Measurements from ENCODE around the gene PHKA1. TPM values are rescaled to one million over a fixed set of nuclear protein-coding genes. Genes with fewer than 3 reads are reported as not detected.
"Not testable (repeated sequence)": the region's sequence is repeated elsewhere in the genome, so short reads cannot be mapped to it uniquely, and the experiment has no call there.

The PHKA1 gene
- under 1 TPM; 0.30 to 0.67 (median 0.44) TPM for total RNA-seq
- total RNA-seq (2013) = 0.15 TPM
- 0 to 17.0 (median 0.89) reads per million in 29 experiments for total RNA-seq

- H3K9me3 Mint-ChIP-seq; CTCF ChIA-PET; H3K9me3 ChIP-seq; H3K27ac ChIP-seq (ENCODE audit: low read length); H3K27ac Mint-ChIP-seq; H3K4me1 ChIP-seq (ENCODE audit: control insufficient read depth in 1 of 2, extremely low read depth in 1 of 2, insufficient read depth in 2 of 2, low read length in 2 of 2); H3K36me3 Mint-ChIP-seq; H3K36me3 ChIP-seq (ENCODE audit: control insufficient read depth in 2 of 2, extremely low read depth in 1 of 2, insufficient read depth in 1 of 2, low read length in 1 of 2); POLR2A ChIA-PET; H3K27me3 ChIP-seq (replicated peaks in 1 of 2; ENCODE audit: control insufficient read depth in 2 of 2, extremely low read depth in 1 of 2, insufficient read depth in 2 of 2, low read length in 1 of 2): not testable (repeated sequence)
- ATAC-seq (replicated peaks in 1 of 4) (peak; percentile 50 to 66 (median 58)), DNase-seq (peak in 5 of 35 experiments; percentile 0 to 21 (median 2))
- Mint-ChIP-seq H3K4me3 (peak within 1 kb of the TSS; percentile 64 to 71 (median 65)), H3K27me3 (peaks cover 16 to 19% of the 10 kb centered on the region in 2 donors), H3K4me1 (peaks cover 1 to 12% (median 11%) of the 10 kb centered on the region in 3 donors)
- 2% methylated on average over 18 of the region's 80 CpGs for WGBS (ENCODE audit: insufficient coverage)
- peak within 1 kb of the TSS; percentile 27 to 71 for H3K4me3 ChIP-seq (ENCODE audit: control insufficient read depth in 1 of 2, extremely low read depth in 1 of 2, low read length in 1 of 2)
Measured at GRCh38 chrX:72713599-72714477, at the start of gene PHKA1. TSS of gene PHKA1 (minus strand) at chrX:72714306. CDS start at chrX:72713880, 426 bp downstream.

GRCh38 chrX:72760454-72760853 is 46.3 kb upstream of the PHKA1 start:
- CTCF ChIA-PET; H3K27me3 ChIP-seq (replicated peaks in 1 of 2; ENCODE audit: control insufficient read depth in 2 of 2, extremely low read depth in 1 of 2, insufficient read depth in 2 of 2, low read length in 1 of 2); H3K27ac ChIP-seq (ENCODE audit: low read length); H3K4me1 ChIP-seq (ENCODE audit: control insufficient read depth in 1 of 2, extremely low read depth in 1 of 2, insufficient read depth in 2 of 2, low read length in 2 of 2); POLR2A ChIA-PET; ATAC-seq (replicated peaks in 1 of 4); H3K27me3 Mint-ChIP-seq; H3K4me3 ChIP-seq (ENCODE audit: control insufficient read depth in 1 of 2, extremely low read depth in 1 of 2, low read length in 1 of 2); H3K4me3 Mint-ChIP-seq; H3K4me1 Mint-ChIP-seq; H3K36me3 Mint-ChIP-seq; H3K27ac Mint-ChIP-seq; H3K9me3 ChIP-seq; H3K9me3 Mint-ChIP-seq; H3K36me3 ChIP-seq (ENCODE audit: control insufficient read depth in 2 of 2, extremely low read depth in 1 of 2, insufficient read depth in 1 of 2, low read length in 1 of 2); DNase-seq: not testable (repeated sequence)
- no CpG with 5 or more reads among the region's 9 CpGs for WGBS (ENCODE audit: insufficient coverage)

DNA sequence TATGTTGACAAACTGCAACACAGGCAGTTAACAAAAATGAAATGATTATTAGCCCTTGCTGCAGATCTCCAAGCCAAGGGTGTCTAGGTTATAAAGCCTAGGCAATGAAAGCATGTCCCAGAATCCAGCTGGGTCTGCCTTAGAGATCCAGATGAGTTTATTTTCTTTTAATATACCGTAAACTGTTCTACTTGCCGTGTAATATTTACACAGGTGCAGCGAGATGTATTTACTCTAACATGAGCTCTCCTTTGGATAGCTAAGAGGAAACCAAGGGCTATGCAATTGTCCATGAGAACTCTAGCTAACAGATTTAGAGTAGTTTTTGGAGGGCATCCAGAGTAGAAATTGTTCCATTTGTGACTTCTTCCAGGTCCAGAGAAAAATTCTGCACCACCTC is 34.4 kb upstream of the PHKA1 start:
- CTCF ChIA-PET; H3K4me3 Mint-ChIP-seq; ATAC-seq (replicated peaks in 1 of 4): not testable (repeated sequence)

GRCh38 chrX:72745546-72745945 is 31.4 kb upstream of the PHKA1 start:
- H3K27ac Mint-ChIP-seq; ATAC-seq (replicated peaks in 1 of 4); H3K27me3 ChIP-seq (replicated peaks in 1 of 2; ENCODE audit: control insufficient read depth in 2 of 2, extremely low read depth in 1 of 2, insufficient read depth in 2 of 2, low read length in 1 of 2); H3K4me3 Mint-ChIP-seq; H3K9me3 Mint-ChIP-seq; H3K27ac ChIP-seq (ENCODE audit: low read length); H3K4me1 ChIP-seq (ENCODE audit: control insufficient read depth in 1 of 2, extremely low read depth in 1 of 2, insufficient read depth in 2 of 2, low read length in 2 of 2); CTCF ChIA-PET; H3K4me1 Mint-ChIP-seq; H3K36me3 Mint-ChIP-seq; H3K9me3 ChIP-seq; H3K27me3 Mint-ChIP-seq; DNase-seq; H3K36me3 ChIP-seq (ENCODE audit: control insufficient read depth in 2 of 2, extremely low read depth in 1 of 2, insufficient read depth in 1 of 2, low read length in 1 of 2); H3K4me3 ChIP-seq (ENCODE audit: control insufficient read depth in 1 of 2, extremely low read depth in 1 of 2, low read length in 1 of 2); POLR2A ChIA-PET: not testable (repeated sequence)
- no CpG with 5 or more reads among the region's 7 CpGs for WGBS (ENCODE audit: insufficient coverage)

More for the DNA sequence above, 34.4 kb upstream of the PHKA1 start:
- H3K4me1 Mint-ChIP-seq; H3K9me3 Mint-ChIP-seq; POLR2A ChIA-PET; H3K9me3 ChIP-seq; H3K27ac Mint-ChIP-seq; H3K27ac ChIP-seq (ENCODE audit: low read length); H3K36me3 ChIP-seq (ENCODE audit: control insufficient read depth in 2 of 2, extremely low read depth in 1 of 2, insufficient read depth in 1 of 2, low read length in 1 of 2); H3K27me3 Mint-ChIP-seq; H3K27me3 ChIP-seq (replicated peaks in 1 of 2; ENCODE audit: control insufficient read depth in 2 of 2, extremely low read depth in 1 of 2, insufficient read depth in 2 of 2, low read length in 1 of 2); DNase-seq; H3K4me1 ChIP-seq (ENCODE audit: control insufficient read depth in 1 of 2, extremely low read depth in 1 of 2, insufficient read depth in 2 of 2, low read length in 2 of 2); H3K4me3 ChIP-seq (ENCODE audit: control insufficient read depth in 1 of 2, extremely low read depth in 1 of 2, low read length in 1 of 2); H3K36me3 Mint-ChIP-seq: not testable (repeated sequence)
- no CpG with 5 or more reads among the region's 3 CpGs for WGBS (ENCODE audit: insufficient coverage)

DNA sequence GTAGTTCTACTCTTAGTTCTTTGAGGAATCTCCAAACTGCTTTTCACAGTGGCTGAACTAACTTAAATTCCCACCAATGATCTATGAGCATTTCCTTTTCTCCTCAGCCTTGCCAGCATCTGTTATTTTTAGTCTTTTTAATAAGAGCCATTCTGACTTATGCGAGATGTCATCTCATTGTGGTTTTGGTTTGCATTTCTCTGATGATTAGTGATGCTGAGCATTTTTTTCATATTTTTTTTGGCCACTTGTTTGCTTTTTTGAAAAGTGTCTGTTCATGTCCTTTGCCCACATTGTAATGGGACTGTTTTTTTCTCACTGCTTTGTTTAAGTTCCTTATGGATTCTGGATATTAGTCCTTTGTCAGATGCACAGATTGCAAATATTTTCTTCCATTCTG is 21.5 kb upstream of the PHKA1 start:
- H3K4me3 Mint-ChIP-seq = no peak overlapping the region
- H3K27me3 Mint-ChIP-seq = peaks cover 32 to 54% of the 10 kb centered on the region in 2 donors
- ChIA-PET CTCF (no interaction called here), POLR2A (no interaction called here)
- no CpG with 5 or more reads among the region's 1 CpG for WGBS (ENCODE audit: insufficient coverage)
- no peak overlapping the region for H3K27ac Mint-ChIP-seq
- Histone ChIP-seq H3K27ac (ENCODE audit: low read length) (no peak overlapping the region), H3K4me3 (ENCODE audit: control insufficient read depth in 1 of 2, extremely low read depth in 1 of 2, low read length in 1 of 2) (no peak overlapping the region), H3K27me3 (replicated peaks in 1 of 2; ENCODE audit: control insufficient read depth in 2 of 2, extremely low read depth in 1 of 2, insufficient read depth in 2 of 2, low read length in 1 of 2) (no peaks in the 10 kb centered on the region), H3K4me1 (ENCODE audit: control insufficient read depth in 1 of 2, extremely low read depth in 1 of 2, insufficient read depth in 2 of 2, low read length in 2 of 2) (no peaks in the 10 kb centered on the region), H3K9me3 (no peaks in the 10 kb centered on the region), H3K36me3 (ENCODE audit: control insufficient read depth in 2 of 2, extremely low read depth in 1 of 2, insufficient read depth in 1 of 2, low read length in 1 of 2) (no peaks in the 10 kb centered on the region)
- H3K9me3 Mint-ChIP-seq = no peaks in the 10 kb centered on the region
- no peaks in the 10 kb centered on the region for H3K4me1 Mint-ChIP-seq
- DNase-seq (no peak), ATAC-seq (replicated peaks in 1 of 4) (no peak)
- no peaks in the 10 kb centered on the region for H3K36me3 Mint-ChIP-seq

DNA sequence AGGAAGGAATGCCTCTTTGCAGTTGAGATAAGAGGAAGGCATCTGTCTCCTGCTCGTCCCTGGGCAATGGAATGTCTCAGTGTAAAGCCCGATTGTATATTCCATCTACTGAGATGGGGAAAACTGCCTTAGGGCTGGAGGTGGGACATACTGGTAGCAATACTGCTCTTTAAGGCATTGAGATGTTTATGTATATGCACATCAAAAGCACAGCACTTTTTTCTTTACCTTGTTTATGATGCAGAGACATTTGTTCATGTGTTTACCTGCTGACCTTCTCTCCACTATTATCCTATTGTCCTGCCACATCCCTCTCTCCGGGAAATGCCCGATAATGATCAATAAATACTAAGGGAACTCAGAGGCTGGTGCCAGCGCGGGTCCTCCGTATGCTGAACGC is 19.5 kb upstream of the PHKA1 start:
- H3K27ac Mint-ChIP-seq; H3K4me3 ChIP-seq (ENCODE audit: control insufficient read depth in 1 of 2, extremely low read depth in 1 of 2, low read length in 1 of 2); H3K9me3 ChIP-seq; H3K4me3 Mint-ChIP-seq; H3K36me3 Mint-ChIP-seq; H3K4me1 Mint-ChIP-seq; H3K4me1 ChIP-seq (ENCODE audit: control insufficient read depth in 1 of 2, extremely low read depth in 1 of 2, insufficient read depth in 2 of 2, low read length in 2 of 2); H3K9me3 Mint-ChIP-seq; H3K27me3 ChIP-seq (replicated peaks in 1 of 2; ENCODE audit: control insufficient read depth in 2 of 2, extremely low read depth in 1 of 2, insufficient read depth in 2 of 2, low read length in 1 of 2); POLR2A ChIA-PET; H3K36me3 ChIP-seq (ENCODE audit: control insufficient read depth in 2 of 2, extremely low read depth in 1 of 2, insufficient read depth in 1 of 2, low read length in 1 of 2); H3K27ac ChIP-seq (ENCODE audit: low read length); ATAC-seq (replicated peaks in 1 of 4); DNase-seq; CTCF ChIA-PET: not testable (repeated sequence)
- H3K27me3 Mint-ChIP-seq = peaks cover 30 to 56% of the 10 kb centered on the region in 2 donors
- WGBS (ENCODE audit: insufficient coverage) = no CpG with 5 or more reads among the region's 8 CpGs

All from T-cell (primary cell).